IMR-90 (cell line): Measurements from ENCODE around the gene PALMD. TPM values are rescaled to one million over a fixed set of nuclear protein-coding genes. Genes with fewer than 3 reads are reported as not detected.
A peak's percentile ranks its signal among the peaks of the same experiment; 100 is the strongest.

Experiments
- ATAC-seq: fragments of 200-7000 bp; cut with Tn5 transposase; 2 replicates; pipeline ENCODE4 v1.9.1; 2020; ENCODE audit warnings: low read depth, mild to moderate bottlenecking, moderate library complexity
- BruUV-seq: library from RNA; stranded (reverse); fragments of 400-500 nt; replicated peaks from 2 replicates; lab custom pipeline; 2021; lab: Mats Ljungman, UMichigan
- CTCF ChIA-PET: fragments of 300-600 bp; formaldehyde crosslinking; extraction: SDS; loops from one replicate; lab custom pipeline; 2021; ENCODE audit warnings: antibody characterized with exemption; lab: Yijun Ruan, JAX
- POLR2A ChIA-PET: fragments of 300-600 bp; sonication (Branson Sonifier 250); formaldehyde crosslinking; loops from one replicate; lab custom pipeline; 2022; ENCODE audit warnings: antibody characterized with exemption; ENCODE audit not compliant: unreplicated experiment; lab: Charles Lee
- DNase-seq: peaks from one replicate; pipeline ENCODE4 v3.0.0; 2013
- H2AFZ ChIP-seq: replicated peaks from 2 replicates; pipeline ENCODE3; 2013; ENCODE audit warnings: low read length, mild to moderate bottlenecking; ENCODE audit not compliant: poor library complexity
- H2AK5ac ChIP-seq: 2 replicates; pipeline ENCODE4 v1.6.1; 2013; ENCODE audit warnings: low read depth, low read length, inconsistent platforms
- H2AK9ac ChIP-seq: replicated peaks from 2 replicates; pipeline ENCODE3; 2013; ENCODE audit warnings: mild to moderate bottlenecking, low read depth, low read length, moderate library complexity; ENCODE audit not compliant: poor library complexity
- H2BK120ac ChIP-seq: 2 replicates; pipeline ENCODE4 v1.6.1; 2013; ENCODE audit warnings: low read depth, low read length, inconsistent platforms
- H2BK15ac ChIP-seq: 3 replicates; pipeline ENCODE4 v1.6.1; 2013; ENCODE audit warnings: low read depth, low read length, inconsistent platforms
- H2BK20ac ChIP-seq: 2 replicates; pipeline ENCODE4 v1.6.1; 2013; ENCODE audit warnings: low read depth, mild to moderate bottlenecking, inconsistent platforms, low read length, moderate library complexity
- H2BK5ac ChIP-seq: 2 replicates; pipeline ENCODE4 v1.6.1; 2013; ENCODE audit warnings: mild to moderate bottlenecking, low read depth, low read length, inconsistent platforms; ENCODE audit not compliant: poor library complexity, severe bottlenecking
- H3K14ac ChIP-seq: replicated peaks from 2 replicates; pipeline ENCODE4 v1.6.1; 2013; ENCODE audit warnings: low read depth, low read length, inconsistent platforms
- H3K18ac ChIP-seq: 2 replicates; pipeline ENCODE4 v1.6.1; 2013; ENCODE audit warnings: low read depth, low read length, control low read depth
- H3K23ac ChIP-seq: 2 replicates; pipeline ENCODE4 v1.6.1; 2013; ENCODE audit warnings: low read depth, low read length, inconsistent platforms
- H3K27ac ChIP-seq: 2 replicates; pipeline ENCODE4 v1.5.1; 2013; ENCODE audit warnings: mild to moderate bottlenecking, control low read depth, low read length; ENCODE audit not compliant: insufficient read depth
- H3K27me3 ChIP-seq: 2 replicates; pipeline ENCODE4 v1.6.1; 2013; ENCODE audit warnings: low read length; ENCODE audit not compliant: control insufficient read depth, insufficient read depth
- H3K36me3 ChIP-seq: 2 replicates; pipeline ENCODE4 v1.6.1; 2013; ENCODE audit warnings: low read length, mixed read lengths; ENCODE audit not compliant: control insufficient read depth, insufficient read depth
- H3K4ac ChIP-seq: 2 replicates; pipeline ENCODE4 v1.6.1; 2013; ENCODE audit warnings: low read depth, low read length, inconsistent platforms
- H3K4me1 ChIP-seq: 2 replicates; pipeline ENCODE4 v1.6.1; 2013; ENCODE audit warnings: low read length, mixed read lengths; ENCODE audit not compliant: control insufficient read depth, insufficient read depth
- H3K4me2 ChIP-seq: 2 replicates; pipeline ENCODE4 v1.6.1; 2013; ENCODE audit warnings: low read depth, mild to moderate bottlenecking, control low read depth, low read length, moderate library complexity
- H3K4me3 ChIP-seq: 2 replicates; pipeline ENCODE4 v1.5.1; 2013; ENCODE audit warnings: low read depth, mild to moderate bottlenecking, control low read depth, low read length, moderate library complexity; ENCODE audit not compliant: insufficient read depth
- H3K56ac ChIP-seq: 2 replicates; pipeline ENCODE4 v1.6.1; 2013; ENCODE audit warnings: low read length, inconsistent platforms; ENCODE audit not compliant: insufficient read depth; ENCODE audit errors: extremely low read depth
- H3K79me1 ChIP-seq, 2 experiments: 2 replicates each; pipeline ENCODE4 v1.6.1; 2013; ENCODE audit warnings: low read length in 2 of 2, inconsistent platforms in 1 of 2, low read depth in 1 of 2
- H3K9ac ChIP-seq: 2 replicates; pipeline ENCODE4 v1.6.1; 2013; ENCODE audit warnings: low read depth, low read length, control low read depth
- H3K9me1 ChIP-seq: 2 replicates; pipeline ENCODE4 v1.6.1; 2013; ENCODE audit warnings: low read length, inconsistent platforms; ENCODE audit not compliant: insufficient read depth
- H3K9me3 ChIP-seq: 2 replicates; pipeline ENCODE4 v1.6.1; 2013; ENCODE audit warnings: low read length; ENCODE audit not compliant: control insufficient read depth, insufficient read depth
- H4K20me1 ChIP-seq: 2 replicates; pipeline ENCODE4 v1.6.1; 2013; ENCODE audit warnings: low read length, inconsistent platforms; ENCODE audit not compliant: insufficient read depth
- H4K5ac ChIP-seq: 2 replicates; pipeline ENCODE4 v1.6.1; 2013; ENCODE audit warnings: mild to moderate bottlenecking, low read depth, low read length, control low read depth
- H4K8ac ChIP-seq, 2 experiments: 2 replicates each; pipeline ENCODE4 v1.6.1; 2013; ENCODE audit warnings: low read depth in 2 of 2, low read length in 2 of 2, control low read depth in 1 of 2, inconsistent platforms in 1 of 2
- H4K91ac ChIP-seq: 2 replicates; pipeline ENCODE4 v1.6.1; 2013; ENCODE audit warnings: low read depth, low read length, inconsistent platforms; ENCODE audit not compliant: insufficient read depth
- CHD1 ChIP-seq: IDR thresholded peaks from 2 replicates; pipeline ENCODE4 v1.6.1; 2012; ENCODE audit warnings: low read depth, low read length, improper control_type of control experiment
- WGBS, 2 experiments: methylation state at CpG; one replicate each; pipeline versions ENCODE4 v1.1.5 to v1.1.7; 2013; ENCODE audit warnings: missing lambda C conversion rate in 2 of 2; ENCODE audit not compliant: insufficient read length in 1 of 2; ENCODE audit errors: extremely low coverage in 2 of 2; 5-methylcytosine and 5-hydroxymethylcytosine counted together
- dilution Hi-C: fragments of 300-500 bp; cut with HindIII; formaldehyde crosslinking; loops from one replicate; pipeline ENCODE4 v1.14.3; 2018; ENCODE audit warnings: low sequenced_read_pairs; ENCODE audit not compliant: unreplicated experiment
- in situ Hi-C: fragments of 300-500 bp; cut with MboI; formaldehyde crosslinking; loops from 3 replicates; pipeline ENCODE4 v1.14.3; 2019; ENCODE audit warnings: low sequenced_read_pairs, inconsistent platforms, mixed read lengths
- intact Hi-C: fragments of 100-400 bp; cut with micrococcal nuclease; formaldehyde crosslinking; loops from 2 replicates; pipeline ENCODE4 v1.10.0; 2022
- polyA plus RNA-seq, 3 experiments: library from polyadenylated mRNA; depleted of rRNA; stranded (reverse); fragments of >200 nt; gene quantifications; 2 replicates each; pipeline ENCODE4 v1.2.3, GENCODE V29; 2012; ENCODE audit warnings: low replicate concordance in 1 of 3
- total RNA-seq: library from RNA; depleted of rRNA; stranded (reverse); fragments of >200 nt; gene quantifications from 2 replicates; pipeline ENCODE4 v1.2.3, GENCODE V29; 2012

Gene PALMD
- total and polyA plus RNA-seq, 2 of the 4 experiments (the other 2 are of a cell fraction), result 0.51 to 0.72 TPM

DNA sequence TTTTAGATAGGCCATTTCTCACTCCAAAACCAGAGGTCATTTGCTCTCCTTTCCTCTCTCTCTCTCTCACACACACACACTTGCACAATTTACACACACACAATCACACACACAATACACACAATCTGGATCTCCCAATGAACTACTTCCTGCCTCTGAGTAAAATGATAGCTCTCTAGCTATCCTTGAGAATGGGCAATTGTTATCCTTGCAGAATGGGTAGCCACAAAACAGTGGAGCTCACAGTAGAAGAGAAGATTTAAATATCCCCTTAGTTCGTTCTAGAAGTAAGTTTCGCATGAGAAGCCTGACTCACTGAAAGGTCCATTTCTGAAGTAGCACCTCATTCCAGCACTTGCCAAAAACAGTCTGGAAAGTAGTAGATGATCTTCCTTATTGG is 17.6 kb downstream of the PALMD start:
- no peak overlapping the region for H3K9ac ChIP-seq
- no peak overlapping the region for H3K27ac ChIP-seq
- intact Hi-C loops, result no loop called here
- H2BK5ac ChIP-seq, result peak overlapping the region; percentile 31
- no peaks in the 10 kb centered on the region for H3K36me3 ChIP-seq
- WGBS, 2 experiments, result no CpG with 5 or more reads among the region's 2 CpGs
- no peaks in the 10 kb centered on the region for H3K9me3 ChIP-seq
- H2BK120ac ChIP-seq, result no peak overlapping the region
- peak overlapping the region; percentile 9; the same call in 1 of the 2 replicates for H3K18ac ChIP-seq
- CTCF ChIA-PET, result interaction anchor here (1.4 kb wide), 1 partner anchor 316 kb away, joined by 3 read pairs; no protein-coding TSS in a partner anchor
- no peak overlapping the region for H4K5ac ChIP-seq
- no peak for ATAC-seq
- POLR2A ChIA-PET, result no interaction called here
- no peak overlapping the region for H3K56ac ChIP-seq
- H3K4ac ChIP-seq, result no peak overlapping the region
- H4K91ac ChIP-seq, result no peak overlapping the region
- H3K14ac ChIP-seq, result no peak overlapping the region
- H4K8ac ChIP-seq, result no peak overlapping the region
- in situ Hi-C loops, result no loop called here
- H3K79me1 ChIP-seq, result no peaks in the 10 kb centered on the region
- TF ChIP-seq CHD1, result no peak
- no peak overlapping the region for H3K4me2 ChIP-seq
- no peak overlapping the region for H2AK5ac ChIP-seq
- dilution Hi-C loops, result no loop called here
- peaks cover 5% of the 10 kb centered on the region for H3K4me1 ChIP-seq
- H3K4me3 ChIP-seq, result no peak overlapping the region
- H4K20me1 ChIP-seq, result no peaks in the 10 kb centered on the region
- H3K23ac ChIP-seq, result no peak overlapping the region
- BruUV-seq, result no TSS peak
- no peak overlapping the region for H2AK9ac ChIP-seq
- H3K27me3 ChIP-seq, result no peaks in the 10 kb centered on the region
- H3K9me1 ChIP-seq, result peaks cover 5% of the 10 kb centered on the region; the same call in 1 of the 2 replicates
- H2BK20ac ChIP-seq, result no peak overlapping the region; the same call in 1 of the 2 replicates
- H2AFZ ChIP-seq, result no peak overlapping the region
- H2BK15ac ChIP-seq, result no peak overlapping the region
- no peak for DNase-seq
